GM12872 (cell line): ENCODE results near the gene MTFMT.

Experiments used
- CTCF ChIP-seq: IDR thresholded peaks from 3 replicates; pipeline ENCODE4 v1.5.1; 2011; ENCODE audit warnings: low read depth, mild to moderate bottlenecking, low read length, moderate library complexity; ENCODE audit not compliant: insufficient read depth

MTFMT gene

GRCh38 chr15:64997745-64998375 lies 31.6 kb downstream of the MTFMT start:
- no peak for TF ChIP-seq CTCF

DNA sequence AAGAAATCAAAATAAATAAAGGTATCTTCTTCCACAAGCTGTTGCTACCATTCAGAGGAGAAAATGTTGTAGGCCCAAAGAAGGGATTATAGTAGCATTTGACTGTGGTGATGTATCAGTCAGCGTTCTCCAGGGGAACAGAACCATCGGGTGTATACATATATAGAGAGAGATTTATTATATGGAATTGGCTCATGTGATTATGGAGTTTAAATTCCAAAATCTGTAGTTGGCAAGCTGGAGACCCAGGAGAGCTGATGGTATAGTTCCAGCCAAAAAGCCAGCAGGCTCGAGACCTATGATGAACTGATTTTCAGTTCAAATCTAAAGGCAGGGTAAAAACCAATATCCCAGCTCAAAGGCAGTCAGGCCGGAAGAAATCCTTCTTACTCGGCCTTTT lies 32.4 kb downstream of the MTFMT start:
- TF ChIP-seq CTCF = no peak

- no peak for TF ChIP-seq CTCF
Observed at GRCh38 chr15:64993290-64993689, 36.1 kb downstream of the MTFMT start.

DNA sequence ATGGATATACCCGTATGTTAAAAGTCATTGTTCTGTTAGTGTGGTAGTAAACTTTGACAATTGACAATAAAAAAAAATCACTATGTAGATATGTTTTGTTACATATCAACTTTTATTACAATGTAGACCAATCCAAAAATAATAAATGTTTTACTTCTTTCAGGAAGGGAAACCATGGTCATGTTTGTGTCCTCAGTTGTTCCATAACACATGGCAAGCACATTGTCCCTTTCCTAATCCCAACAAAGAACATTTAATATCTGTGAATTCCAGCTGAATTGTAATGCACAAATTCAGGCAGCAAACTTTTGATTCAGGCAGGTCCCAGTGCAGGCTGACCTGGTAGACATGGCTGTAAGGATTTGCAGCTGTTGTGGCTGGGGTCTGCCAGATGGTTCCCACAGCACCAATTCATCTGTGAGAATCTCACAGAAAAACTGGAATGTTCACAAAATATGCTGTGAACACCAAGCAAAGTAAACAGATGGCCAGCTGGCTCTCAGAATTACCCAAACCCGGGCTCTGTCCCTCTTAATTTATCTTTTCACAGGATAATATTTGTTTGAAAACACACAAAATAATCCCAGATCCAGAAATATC lies 37.8 kb downstream of the MTFMT start:
- TF ChIP-seq CTCF = no peak

- TF ChIP-seq CTCF = no peak
Observed at GRCh38 chr15:64990168-64990470, 39.3 kb downstream of the MTFMT start.

DNA sequence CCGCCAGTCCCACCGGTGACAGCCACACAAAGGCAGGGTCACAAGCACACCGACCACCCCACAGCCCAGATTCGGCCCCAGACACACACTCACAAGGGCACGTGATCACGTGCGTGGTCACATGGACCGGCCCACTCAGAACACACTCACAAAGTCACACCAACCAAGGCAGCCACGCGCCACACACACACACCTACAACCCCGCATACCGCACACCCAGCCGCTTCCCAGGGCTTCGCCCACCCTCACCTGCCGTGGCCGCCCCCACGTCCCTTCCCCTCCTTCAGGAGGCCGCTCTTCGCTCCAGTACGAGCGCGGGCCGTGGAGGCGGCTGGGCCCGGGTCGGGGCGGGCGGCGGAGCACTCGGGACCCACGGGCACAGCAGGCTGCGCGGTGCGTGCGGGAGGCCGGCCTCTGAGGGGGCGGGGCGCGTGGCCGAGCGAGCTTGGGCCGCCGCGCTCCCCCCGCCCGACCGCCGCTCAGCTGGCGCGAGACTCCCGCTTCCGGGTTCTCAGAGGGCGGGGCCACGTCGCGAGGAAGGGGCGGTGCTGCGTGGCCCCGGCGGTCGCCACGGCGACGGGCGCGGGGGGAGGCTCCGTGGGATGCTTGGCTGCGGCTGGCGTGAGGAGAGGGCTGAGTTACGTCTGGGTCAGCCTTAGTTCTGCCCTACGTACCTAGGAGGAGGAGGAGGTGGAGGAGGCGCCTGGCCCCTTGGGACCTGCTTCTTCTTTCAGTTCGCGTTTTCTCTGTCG lies 39.8 kb downstream of the MTFMT start, which contains the start of gene SPG21:
Gene SPG21 (minus strand): TSS at position 499 of the 752 bp plus-strand sequence. CDS start 6,345 bp downstream, outside the sequence.
- no peak for TF ChIP-seq CTCF

DNA sequence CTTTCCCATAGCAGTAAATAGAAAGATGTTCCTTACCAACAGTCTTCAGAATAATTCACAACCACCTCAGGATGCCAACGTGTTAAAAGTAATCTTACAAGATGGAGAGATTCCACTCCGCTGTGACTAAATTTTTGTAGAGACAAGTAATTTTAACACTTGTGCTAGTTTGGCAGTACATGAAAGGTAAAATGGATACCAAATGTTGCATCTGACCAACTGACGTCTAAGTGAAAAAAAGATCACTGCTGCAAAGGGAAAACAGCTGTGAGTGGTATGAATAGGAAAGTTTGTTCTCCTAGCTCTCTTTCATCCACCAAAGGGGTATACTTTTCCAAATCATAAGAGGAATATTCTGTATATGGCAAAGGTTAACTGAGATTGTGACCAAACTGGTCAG lies 42.3 kb downstream of the MTFMT start:
- TF ChIP-seq CTCF = no peak
